Stimulated activated naive CD8-positive, alpha-beta T cell treated with anti-CD3 and anti-CD28 coated beads, Interleukin-15, amount 100 ng/mL, for 72 hours (primary cell): ENCODE data around the gene ZNF318.
"Not testable (repeated sequence)": the region's sequence is repeated elsewhere in the genome, so short reads cannot be mapped to it uniquely, and the experiment has no call there.

Source experiments
- ATAC-seq: fragments of 150-1000 bp; cut with Tn5 transposase; 2 replicates; pipeline ENCODE4 v1.10.0; 2021; ENCODE audit warnings: mild to moderate bottlenecking, moderate library complexity
- DNase-seq, 2 donors: peaks; one replicate each; pipeline ENCODE4 v3.0.0; 2021 to 2022
- H3K27ac Mint-ChIP-seq, 2 donors: one replicate each; pipeline ENCODE4 v1.8.0; 2022; ENCODE audit warnings: mild to moderate bottlenecking in 2 of 2, mixed read lengths in 2 of 2, moderate library complexity in 2 of 2
- H3K27me3 Mint-ChIP-seq: one replicate; pipeline ENCODE4 v1.8.0; 2022; ENCODE audit warnings: mixed read lengths
- H3K4me1 Mint-ChIP-seq: one replicate; pipeline ENCODE4 v1.8.0; 2022; ENCODE audit warnings: mild to moderate bottlenecking, mixed read lengths
- H3K4me3 Mint-ChIP-seq, 2 donors: one replicate each; pipeline ENCODE4 v1.8.0; 2022; ENCODE audit warnings: mild to moderate bottlenecking in 2 of 2, mixed read lengths in 2 of 2, moderate library complexity in 1 of 2
- H3K9me3 Mint-ChIP-seq, 2 donors: one replicate each; pipeline ENCODE4 v1.8.0; 2022; ENCODE audit warnings: mixed read lengths in 2 of 2

ZNF318 gene

GRCh38 chr6:43367245-43367984 is 2.0 kb downstream of the ZNF318 start:
- peak overlapping the region in 1 of 2 donors; percentile 1 for H3K27ac Mint-ChIP-seq
- no peaks in the 10 kb centered on the region for H3K9me3 Mint-ChIP-seq
- ATAC-seq, result no peak
- H3K4me1 Mint-ChIP-seq, result peaks cover 29% of the 10 kb centered on the region
- DNase-seq, result no peak
- H3K4me3 Mint-ChIP-seq, result peak overlapping the region; percentile 5 to 42
- H3K27me3 Mint-ChIP-seq, result no peaks in the 10 kb centered on the region

- no peak for DNase-seq
These were observed 8.2 kb downstream of the ZNF318 start for GRCh38 chr6:43361269-43361668.

DNA sequence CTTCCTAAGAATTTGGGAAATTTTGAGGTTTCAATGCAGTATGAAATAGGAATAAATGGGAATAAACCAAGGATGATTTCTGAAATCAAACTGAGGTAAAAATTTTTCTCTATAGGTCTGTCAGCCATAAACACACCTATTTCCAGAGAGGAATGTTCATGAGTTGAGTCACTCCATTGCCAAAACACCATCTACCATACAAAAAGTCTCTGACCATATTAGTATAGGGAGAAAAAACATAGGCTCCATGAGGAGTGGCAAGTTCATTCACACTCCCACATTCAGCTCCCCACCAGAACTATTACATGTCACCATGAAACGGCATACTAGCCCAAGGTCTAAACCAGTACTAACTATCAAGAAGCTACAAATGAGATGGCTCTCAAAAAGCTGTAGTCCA is 9.6 kb downstream of the ZNF318 start:
- ATAC-seq (no peak), DNase-seq (no peak)
- Mint-ChIP-seq H3K27ac (no peak overlapping the region), H3K4me3 (no peak overlapping the region), H3K4me1 (no peaks in the 10 kb centered on the region), H3K9me3 (no peaks in the 10 kb centered on the region), H3K27me3 (no peaks in the 10 kb centered on the region)

More at GRCh38 chr6:43361269-43361668, 8.2 kb downstream of the ZNF318 start:
- Mint-ChIP-seq H3K4me1 (peaks cover 5% of the 10 kb centered on the region), H3K4me3 (no peak overlapping the region), H3K27ac (no peak overlapping the region), H3K27me3 (no peaks in the 10 kb centered on the region), H3K9me3 (no peaks in the 10 kb centered on the region)
- ATAC-seq, result no peak

DNA sequence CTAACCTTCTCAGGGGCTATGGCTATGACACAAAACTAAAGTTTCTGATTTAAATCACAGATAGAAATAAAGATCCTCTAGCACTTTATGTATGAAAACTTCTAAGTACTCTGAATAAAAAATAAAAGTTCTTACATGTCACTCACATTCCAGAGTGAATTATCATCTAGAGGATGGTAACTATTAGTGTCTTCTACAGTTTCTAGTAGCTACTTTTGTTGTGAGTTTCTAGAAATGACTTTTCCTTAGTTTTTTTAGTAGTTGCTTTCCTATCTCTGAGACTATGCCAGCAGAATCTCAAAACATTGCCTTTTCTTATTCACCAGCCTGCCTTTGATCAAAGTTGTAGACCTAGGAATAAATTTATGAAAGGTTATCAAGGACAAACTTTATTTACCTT is 10.1 kb downstream of the ZNF318 start:
- Mint-ChIP-seq H3K27me3 (no peaks in the 10 kb centered on the region), H3K4me1 (no peaks in the 10 kb centered on the region), H3K27ac (no peak overlapping the region), H3K4me3 (no peak overlapping the region), H3K9me3 (no peaks in the 10 kb centered on the region)
- ATAC-seq (no peak), DNase-seq (no peak)

DNA sequence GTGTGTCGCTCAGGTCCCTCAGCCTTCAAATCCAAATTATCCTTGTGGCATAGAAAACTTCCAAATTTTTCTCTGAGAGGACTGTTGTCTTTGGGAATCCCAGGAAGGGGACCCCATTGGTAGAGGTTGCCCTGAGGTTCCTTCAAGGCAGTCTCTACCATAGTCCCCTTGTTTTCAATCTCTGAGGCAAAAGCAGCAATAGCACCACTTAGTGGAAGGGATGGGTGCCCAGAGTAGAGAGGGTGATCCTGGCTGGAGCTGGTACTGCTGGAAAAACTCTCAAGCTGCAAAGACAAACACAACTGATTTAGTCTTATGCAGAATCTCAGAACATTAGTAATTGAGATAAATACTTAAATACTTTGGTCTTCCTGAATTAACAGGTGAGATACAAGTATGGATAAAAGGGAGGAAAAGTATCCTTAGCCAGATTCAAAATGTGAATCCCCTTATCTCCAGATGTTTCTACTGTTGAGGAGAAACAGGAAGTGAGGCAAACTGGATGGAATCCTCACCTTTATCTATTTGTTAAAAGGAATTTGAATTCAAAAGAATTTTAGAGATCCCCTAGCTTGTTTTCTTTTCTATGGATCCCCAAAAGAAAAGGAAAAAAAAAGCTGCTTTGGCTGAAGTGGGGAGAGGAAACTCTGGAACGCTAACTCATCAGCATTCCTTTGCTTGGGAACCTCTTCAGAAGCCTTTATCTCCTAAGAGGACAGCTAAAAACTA is 13.4 kb downstream of the ZNF318 start:
- Mint-ChIP-seq H3K27me3 (no peaks in the 10 kb centered on the region), H3K4me3 (no peak overlapping the region), H3K27ac (no peak overlapping the region), H3K9me3 (no peaks in the 10 kb centered on the region), H3K4me1 (no peaks in the 10 kb centered on the region)
- DNase-seq (no peak), ATAC-seq (peak; percentile 48)

GRCh38 chr6:43351951-43352350 is 17.5 kb downstream of the ZNF318 start:
- not testable (repeated sequence) for ATAC-seq, H3K4me1 Mint-ChIP-seq, H3K9me3 Mint-ChIP-seq, H3K4me3 Mint-ChIP-seq, H3K27me3 Mint-ChIP-seq, DNase-seq, H3K27ac Mint-ChIP-seq

- DNase-seq, result no peak
- H3K4me1 Mint-ChIP-seq, result no peaks in the 10 kb centered on the region
- no peaks in the 10 kb centered on the region for H3K27me3 Mint-ChIP-seq
- no peak overlapping the region for H3K27ac Mint-ChIP-seq
- no peaks in the 10 kb centered on the region for H3K9me3 Mint-ChIP-seq
- no peak for ATAC-seq
- no peak overlapping the region for H3K4me3 Mint-ChIP-seq
These were observed 22.0 kb downstream of the ZNF318 start for GRCh38 chr6:43347444-43347843.

- no peaks in the 10 kb centered on the region for H3K27me3 Mint-ChIP-seq
- no peak overlapping the region for H3K27ac Mint-ChIP-seq
- H3K9me3 Mint-ChIP-seq, result no peaks in the 10 kb centered on the region
- DNase-seq (no peak), ATAC-seq (no peak)
- H3K4me3 Mint-ChIP-seq, result no peak overlapping the region
- H3K4me1 Mint-ChIP-seq, result no peaks in the 10 kb centered on the region
These were observed 22.4 kb downstream of the ZNF318 start for GRCh38 chr6:43347021-43347420.

DNA sequence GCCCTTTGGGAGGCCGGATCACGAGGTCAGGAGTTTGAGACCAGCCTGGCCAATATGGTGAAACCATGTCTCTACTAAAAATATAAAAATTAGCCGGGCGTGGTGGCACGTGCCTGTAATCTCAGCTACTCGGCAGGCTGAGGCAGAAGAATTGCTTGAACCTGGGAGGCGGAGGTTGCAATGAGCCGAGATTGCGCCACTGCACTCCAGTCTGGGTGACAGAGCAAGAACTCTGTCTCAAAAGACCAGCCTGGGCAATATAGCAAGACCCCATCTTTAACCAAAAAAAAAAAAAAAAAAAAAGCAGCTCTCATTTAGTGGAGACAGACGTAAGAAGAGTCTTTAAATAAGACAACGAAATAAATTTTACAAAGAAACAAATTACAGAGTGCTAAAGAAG is 23.2 kb downstream of the ZNF318 start:
- not testable (repeated sequence) for H3K27ac Mint-ChIP-seq, ATAC-seq, DNase-seq, H3K27me3 Mint-ChIP-seq, H3K9me3 Mint-ChIP-seq, H3K4me1 Mint-ChIP-seq, H3K4me3 Mint-ChIP-seq

DNA sequence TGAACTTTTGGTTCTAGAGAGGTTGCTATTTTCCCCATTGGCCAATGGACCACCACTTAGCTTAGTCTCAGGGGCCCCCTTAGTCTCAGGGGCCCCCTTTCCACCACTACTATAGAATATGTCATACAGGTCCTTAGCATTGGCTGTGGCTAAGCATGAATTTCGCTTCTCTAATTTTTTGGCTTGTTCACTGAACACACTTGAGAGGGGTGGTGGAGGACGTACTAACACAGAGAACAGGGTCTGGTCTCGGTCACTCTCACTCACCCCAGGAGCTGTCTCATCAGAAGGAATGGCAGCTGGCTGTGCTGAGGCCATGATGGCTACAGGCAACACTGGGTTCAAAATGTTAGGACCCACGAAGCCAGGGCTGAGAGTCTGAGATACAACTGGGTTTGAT is 30.3 kb downstream of the ZNF318 start:
- H3K4me1 Mint-ChIP-seq, result peaks cover 10% of the 10 kb centered on the region

DNA sequence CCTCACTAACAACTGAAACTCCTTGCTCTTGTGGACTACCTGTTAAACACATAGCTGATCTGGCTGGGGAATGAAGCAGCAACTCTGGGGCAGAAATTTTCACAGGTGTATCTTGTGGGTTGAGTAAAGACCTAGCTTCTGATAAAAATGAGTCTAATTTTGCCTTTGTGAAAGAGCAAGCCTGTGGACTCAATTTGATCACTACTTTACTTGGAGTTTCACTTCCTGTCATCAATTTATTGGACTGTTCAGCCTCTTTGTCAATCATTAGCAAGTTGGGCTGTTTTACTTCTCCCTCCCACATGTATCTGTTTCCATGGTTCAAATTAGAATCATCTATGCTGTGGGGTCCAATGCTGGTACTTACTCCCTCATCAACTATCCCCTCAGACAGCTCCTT is 31.2 kb downstream of the ZNF318 start:
- H3K9me3 Mint-ChIP-seq, result no peaks in the 10 kb centered on the region
- H3K27me3 Mint-ChIP-seq, result no peaks in the 10 kb centered on the region
- peak overlapping the region in 1 of 2 donors; percentile 7 for H3K27ac Mint-ChIP-seq
- H3K4me3 Mint-ChIP-seq, result no peak overlapping the region
- DNase-seq (no peak), ATAC-seq (peak; percentile 20)
- H3K4me1 Mint-ChIP-seq, result peaks cover 10% of the 10 kb centered on the region

More for the DNA sequence above, 30.3 kb downstream of the ZNF318 start:
- no peak for DNase-seq
- no peak overlapping the region for H3K4me3 Mint-ChIP-seq
- ATAC-seq, result no peak
- H3K27me3 Mint-ChIP-seq, result no peaks in the 10 kb centered on the region
- no peak overlapping the region for H3K27ac Mint-ChIP-seq
- H3K9me3 Mint-ChIP-seq, result no peaks in the 10 kb centered on the region

DNA sequence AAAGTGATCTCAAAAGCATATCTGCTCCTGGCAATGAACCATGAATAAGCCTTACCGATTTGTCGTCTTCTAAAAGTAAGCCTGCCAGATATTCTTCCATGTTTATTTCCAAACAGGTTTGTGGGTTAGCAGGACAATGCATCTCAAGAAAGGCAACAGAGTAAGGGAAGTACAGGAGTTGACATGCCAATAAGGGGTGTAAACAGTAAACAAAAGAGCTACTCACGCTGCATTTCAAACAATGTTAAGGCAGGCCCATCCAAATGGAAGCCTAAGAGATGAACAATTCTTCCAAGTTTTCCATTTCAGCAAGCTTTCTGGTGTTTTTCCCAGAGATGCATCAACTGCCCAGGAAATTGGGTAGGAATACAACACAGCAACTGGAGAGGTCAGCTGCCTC is 33.1 kb downstream of the ZNF318 start:
- DNase-seq, result no peak
- Mint-ChIP-seq H3K4me1 (peaks cover 19% of the 10 kb centered on the region), H3K27me3 (no peaks in the 10 kb centered on the region), H3K4me3 (no peak overlapping the region), H3K27ac (no peak overlapping the region), H3K9me3 (no peaks in the 10 kb centered on the region)
- no peak for ATAC-seq

- DNase-seq (no peak), ATAC-seq (no peak)
- peaks cover 23% of the 10 kb centered on the region for H3K4me1 Mint-ChIP-seq
- H3K27ac Mint-ChIP-seq, result no peak overlapping the region
- H3K4me3 Mint-ChIP-seq, result no peak overlapping the region
- H3K9me3 Mint-ChIP-seq, result no peaks in the 10 kb centered on the region
- H3K27me3 Mint-ChIP-seq, result no peaks in the 10 kb centered on the region
These were observed 34.0 kb downstream of the ZNF318 start for GRCh38 chr6:43335469-43335868.

GRCh38 chr6:43334466-43335095 is 34.9 kb downstream of the ZNF318 start:
- Mint-ChIP-seq H3K9me3 (no peaks in the 10 kb centered on the region), H3K4me1 (peaks cover 23% of the 10 kb centered on the region), H3K27ac (no peak overlapping the region), H3K27me3 (no peaks in the 10 kb centered on the region), H3K4me3 (no peak overlapping the region)
- ATAC-seq, result no peak
- no peak for DNase-seq

GRCh38 chr6:43331891-43332290 is 37.6 kb downstream of the ZNF318 start:
- no peaks in the 10 kb centered on the region for H3K9me3 Mint-ChIP-seq
- no peak overlapping the region for H3K4me3 Mint-ChIP-seq
- H3K4me1 Mint-ChIP-seq, result peaks cover 13% of the 10 kb centered on the region
- no peak overlapping the region for H3K27ac Mint-ChIP-seq
- no peak for DNase-seq
- H3K27me3 Mint-ChIP-seq, result no peaks in the 10 kb centered on the region
- no peak for ATAC-seq

DNA sequence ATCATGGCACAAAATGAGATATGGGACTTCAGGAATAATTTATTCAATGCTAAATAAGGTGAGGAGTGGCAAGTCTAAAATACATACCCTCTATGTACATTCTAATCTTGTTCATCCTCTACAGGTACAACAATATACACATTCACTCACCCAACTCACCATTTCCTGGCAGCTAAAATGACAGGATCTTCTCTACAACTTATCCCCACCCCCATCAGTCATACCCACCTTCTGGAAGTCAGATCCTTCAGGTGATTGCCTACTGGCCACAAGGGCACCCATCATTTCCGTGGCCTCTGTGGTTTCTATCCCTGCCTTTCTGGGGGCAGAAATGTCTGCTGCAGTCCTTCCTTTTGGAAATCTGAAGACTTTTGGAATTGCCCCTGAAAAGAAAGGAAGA is 38.0 kb downstream of the ZNF318 start:
- H3K27ac Mint-ChIP-seq, result no peak overlapping the region
- ATAC-seq (no peak), DNase-seq (no peak)
- no peaks in the 10 kb centered on the region for H3K27me3 Mint-ChIP-seq
- peaks cover 13% of the 10 kb centered on the region for H3K4me1 Mint-ChIP-seq
- H3K9me3 Mint-ChIP-seq, result no peaks in the 10 kb centered on the region
- H3K4me3 Mint-ChIP-seq, result no peak overlapping the region
